ENCODE measurements around the gene KIRREL3. TPM values are rescaled to one million over a fixed set of nuclear protein-coding genes. Genes with fewer than 3 reads are reported as not detected.

The KIRREL3 gene
- total and polyA plus RNA-seq, 2 of the 8 experiments (the other 6 are each of a cell fraction or from before 2014, with no cell fraction given) = 0.29 to 0.32 TPM

- no peak for TF ChIP-seq USF2 (IDR thresholded peaks at IDR 0.05; ENCODE audit: low read length)
These were observed 306.4 kb downstream of the KIRREL3 start (continued) for GRCh38 chr11:126694065-126694625.

All from H1 (cell line).